Measurements from ENCODE around the gene CIAO2B.

- TF ChIP-seq GATA2 (IDR thresholded peaks at IDR 0.05; ENCODE audit: low read depth, low read length), result no peak
- no peak for TF ChIP-seq GATA3 (IDR thresholded peaks at IDR 0.05; ENCODE audit: low read depth, low read length)
Measured at GRCh38 chr16:66908116-66908515, 26.1 kb downstream of the CIAO2B start.
